SU-DHL-6 (cell line): ENCODE data around the gene ICA1.

ENCODE experiments used
- CTCF ChIP-seq: fragments of 200-600 bp; sonication (generic); IDR thresholded peaks from one replicate; pipeline ENCODE4 v1.5.1; 2017; ENCODE audit warnings: antibody characterized with exemption, mild to moderate bottlenecking, low read length, moderate library complexity; ENCODE audit not compliant: insufficient read depth, poor library complexity, severe bottlenecking
- EZH2phosphoT487 ChIP-seq: fragments of 200-600 bp; sonication (generic), shearing (Covaris generic); conservative IDR thresholded peaks from 2 replicates; pipeline ENCODE4 v1.6.1; 2018; ENCODE audit warnings: mild to moderate bottlenecking, antibody characterized with exemption, low read length, moderate library complexity, mixed read lengths

GRCh38 chr7:8221567-8221966 lies 40.4 kb downstream of the ICA1 start:
- no peak for TF ChIP-seq CTCF
- no peak for TF ChIP-seq EZH2phosphoT487
